GM21381 (cell line): Measurements from ENCODE around the gene SV2A.

Source experiments
- ATAC-seq: cut with Tn5 transposase; IDR thresholded peaks from one replicate; pipeline ENCODE4 v1.9.1; 2021; ENCODE audit warnings: mild to moderate bottlenecking, moderate library complexity; ENCODE audit not compliant: unreplicated experiment

Gene SV2A

DNA sequence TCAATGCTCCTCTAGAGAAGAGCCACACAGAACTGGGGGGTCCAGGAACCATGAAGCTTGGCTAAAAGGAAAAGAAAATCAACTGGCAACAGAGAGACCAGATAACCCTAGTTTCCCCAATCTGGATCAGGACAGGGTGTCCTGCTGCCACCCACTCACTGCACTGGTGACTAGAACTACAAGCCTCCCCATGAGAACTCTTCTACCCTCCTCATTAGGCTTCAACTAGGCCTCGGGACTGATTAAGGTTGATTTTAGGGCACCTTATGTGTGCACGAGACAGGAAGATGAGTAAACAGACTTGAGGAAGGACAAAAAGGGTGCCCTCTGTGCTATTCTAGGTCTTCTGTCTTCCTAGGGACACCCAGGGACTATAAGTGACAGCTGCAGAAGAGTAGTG, 12.2 kb upstream of the SV2A start:
- no peak for ATAC-seq

- no peak for ATAC-seq
Observed at GRCh38 chr1:149928401-149928724, 10.7 kb upstream of the SV2A start.

DNA sequence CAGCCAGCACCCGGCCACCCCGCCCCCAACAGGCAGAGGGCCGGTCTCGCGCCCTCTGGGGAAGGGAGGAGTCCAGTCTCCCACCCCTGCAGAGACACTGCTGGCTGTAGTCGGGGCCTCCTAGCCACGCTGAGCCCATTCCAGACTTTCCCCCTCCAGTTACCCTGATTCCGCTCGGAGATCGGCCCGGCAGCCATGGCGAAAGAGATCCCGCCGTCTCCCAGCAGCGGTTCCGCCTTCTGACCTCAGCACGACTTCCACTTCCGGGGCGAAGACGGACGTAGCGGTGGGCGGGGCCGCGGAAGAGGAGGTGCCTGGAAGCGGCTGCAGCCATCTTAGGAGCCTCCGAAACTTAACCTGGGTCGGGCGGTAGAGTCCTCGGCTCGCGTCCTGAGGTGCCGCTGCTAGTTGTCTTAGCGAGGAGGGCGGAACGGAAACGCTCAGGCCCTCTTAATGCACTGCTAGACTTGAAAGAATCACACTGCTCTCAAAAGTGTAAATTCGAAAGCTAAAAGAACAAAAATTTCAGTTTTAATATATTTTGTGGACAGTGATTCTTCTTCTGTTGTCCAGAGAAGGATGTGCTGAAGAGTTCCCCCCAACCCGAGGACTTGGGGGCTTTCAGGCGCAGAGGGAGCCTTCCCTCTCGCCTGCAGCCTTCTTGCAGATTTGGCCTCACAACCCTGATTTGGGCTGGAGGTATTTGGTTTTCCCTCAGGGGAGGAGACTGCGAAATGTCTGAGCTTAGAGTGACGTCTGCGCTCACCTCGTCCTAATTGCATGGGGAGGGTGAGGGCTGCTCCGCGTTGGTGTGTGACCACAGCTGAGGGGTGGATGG, 10.1 kb upstream of the SV2A start, which contains the start of gene SF3B4:
Gene SF3B4 (minus strand): TSS at position 241 of the 838 bp plus-strand sequence. CDS start 44 bp downstream, at position 197.
- peak; percentile 93 for ATAC-seq

GRCh38 chr1:149927056-149927562, 9.5 kb upstream of the SV2A start:
- no peak for ATAC-seq

DNA sequence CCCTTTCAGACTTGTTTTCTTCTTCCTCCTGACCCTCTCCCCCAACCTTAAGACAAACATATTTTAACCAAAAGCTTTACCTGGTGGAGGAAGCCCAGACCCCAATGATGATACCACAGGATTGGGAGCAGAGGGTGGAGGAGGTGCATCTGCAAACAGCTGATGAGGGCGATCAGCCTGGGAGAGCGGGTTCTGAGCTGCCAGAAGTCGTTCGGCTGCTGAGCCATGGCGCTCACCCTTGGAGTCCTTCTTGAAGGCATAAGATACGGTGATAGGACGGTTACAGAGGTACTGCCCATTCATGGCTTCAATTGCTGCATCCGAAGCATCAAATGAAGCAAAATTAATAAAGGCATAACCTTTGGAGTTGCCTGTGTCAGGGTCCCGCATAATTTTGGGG, 8.7 kb upstream of the SV2A start:
- no peak for ATAC-seq

DNA sequence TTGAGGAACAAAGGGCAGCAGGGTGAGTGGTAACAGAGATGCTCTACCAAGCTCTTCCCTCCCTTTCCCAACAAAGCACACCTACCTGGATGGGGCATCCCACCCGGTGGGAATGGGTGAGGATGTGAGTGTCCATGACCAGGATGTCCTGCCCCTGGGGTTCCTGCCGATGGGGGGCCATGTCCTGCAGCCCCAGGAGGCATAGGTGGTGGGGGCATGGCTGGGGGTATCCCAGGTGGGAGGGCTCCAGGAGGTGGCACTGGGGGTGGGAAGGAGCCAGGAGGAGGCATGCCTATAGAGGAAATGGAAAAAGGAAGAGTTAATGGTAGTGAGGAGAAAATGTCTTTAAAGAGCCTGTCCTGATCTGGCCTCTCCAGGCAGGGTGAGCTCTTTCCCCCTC, 8.1 kb upstream of the SV2A start:
- no peak for ATAC-seq

DNA sequence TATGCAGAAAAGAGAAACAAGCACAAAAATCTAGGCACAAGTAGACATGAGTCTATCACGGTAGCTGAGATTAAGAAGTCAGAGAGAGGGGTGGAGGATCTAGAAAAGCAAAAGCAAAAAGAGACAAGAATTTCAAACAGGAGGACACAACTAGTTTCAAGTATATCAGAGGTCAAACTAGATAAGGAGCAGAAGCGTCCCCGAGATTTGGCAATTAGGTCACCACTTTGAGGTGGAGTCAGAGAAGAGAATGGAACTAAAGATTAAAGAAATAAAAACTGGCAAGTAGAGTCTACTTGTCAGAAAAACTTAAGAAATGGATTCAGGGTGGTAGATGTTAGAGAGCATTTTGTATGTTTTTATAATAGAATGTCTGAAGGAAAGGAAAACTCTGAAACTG, 7.7 kb upstream of the SV2A start:
- ATAC-seq: no peak

DNA sequence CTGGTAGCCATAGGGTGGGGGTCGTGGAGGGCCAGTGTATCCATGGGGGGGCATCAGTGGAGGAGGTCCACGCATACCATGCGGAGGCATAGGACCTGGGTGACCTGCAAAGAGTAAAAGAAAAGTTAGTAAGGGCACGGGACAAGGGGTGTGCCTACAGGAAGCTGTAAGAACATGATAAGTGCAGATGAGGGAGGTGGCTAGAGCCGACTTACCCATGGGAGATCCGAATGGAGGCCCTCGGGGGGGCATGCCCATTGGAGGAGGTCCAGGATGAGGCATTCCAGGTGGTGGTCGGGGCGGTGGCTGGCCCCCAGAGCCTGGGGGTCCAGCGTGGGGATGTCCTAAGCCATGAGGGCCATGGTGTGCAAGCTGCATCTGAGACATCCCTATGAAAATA, 6.0 kb upstream of the SV2A start:
- ATAC-seq: no peak

DNA sequence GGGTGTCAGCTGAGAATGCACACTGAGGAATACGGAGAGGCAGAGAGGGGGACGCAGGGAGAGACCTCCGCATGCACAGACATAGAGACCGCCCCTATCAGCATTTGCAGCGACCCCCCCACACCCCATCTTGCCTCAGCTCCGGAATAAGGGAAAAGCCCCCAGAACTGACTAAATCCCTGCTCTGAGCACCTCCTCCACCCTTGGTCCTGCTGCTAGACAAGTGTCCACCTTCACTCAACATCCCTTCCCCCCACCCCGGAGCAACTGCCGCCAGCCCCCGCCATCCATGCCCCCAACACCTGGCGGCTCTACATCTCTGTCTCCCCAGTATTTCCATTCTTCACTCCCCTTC, 769 bp downstream of the SV2A start:
- no peak for ATAC-seq

- no peak for ATAC-seq
Observed at GRCh38 chr1:149916193-149916897, 1.3 kb downstream of the SV2A start.

DNA sequence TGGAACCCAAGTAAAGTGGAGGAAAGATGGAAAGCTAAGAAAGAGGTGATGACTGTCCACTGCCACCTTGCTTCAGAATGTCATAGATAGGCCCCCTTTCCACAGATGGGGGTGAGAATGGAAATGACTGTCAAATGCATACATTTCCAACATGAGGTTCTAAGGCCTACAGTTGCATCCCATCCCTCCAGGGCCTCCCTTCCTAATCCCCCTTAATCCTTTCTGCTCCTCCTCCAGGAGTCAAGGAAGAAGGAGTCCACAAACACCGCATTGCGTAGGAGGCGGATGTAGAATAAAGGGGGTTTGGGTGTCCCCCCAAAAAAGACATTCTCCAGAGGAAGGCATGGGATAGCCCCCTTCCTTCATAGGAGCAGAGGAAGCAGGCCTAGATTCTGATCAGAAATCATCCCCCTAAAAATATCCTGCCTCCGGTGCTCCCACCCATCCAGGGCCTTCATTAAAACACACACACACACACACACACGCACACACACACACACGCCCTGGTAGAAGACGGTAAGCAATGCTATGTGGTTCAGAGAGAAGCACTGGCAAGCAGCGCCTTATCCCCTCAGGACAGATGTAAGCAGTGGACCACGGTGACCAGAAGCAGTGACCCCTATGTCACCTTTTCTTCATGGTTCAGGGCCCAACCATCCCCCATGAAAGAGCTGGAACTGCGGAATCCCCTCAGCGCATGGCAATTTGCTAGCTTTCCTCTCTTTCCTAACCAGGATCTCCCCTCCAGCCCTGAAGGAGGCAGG, 2.0 kb downstream of the SV2A start:
- no peak for ATAC-seq

GRCh38 chr1:149914545-149914944, 3.1 kb downstream of the SV2A start:
- ATAC-seq: no peak

- ATAC-seq: no peak
Observed at GRCh38 chr1:149906570-149907075, 11.0 kb downstream of the SV2A start.

DNA sequence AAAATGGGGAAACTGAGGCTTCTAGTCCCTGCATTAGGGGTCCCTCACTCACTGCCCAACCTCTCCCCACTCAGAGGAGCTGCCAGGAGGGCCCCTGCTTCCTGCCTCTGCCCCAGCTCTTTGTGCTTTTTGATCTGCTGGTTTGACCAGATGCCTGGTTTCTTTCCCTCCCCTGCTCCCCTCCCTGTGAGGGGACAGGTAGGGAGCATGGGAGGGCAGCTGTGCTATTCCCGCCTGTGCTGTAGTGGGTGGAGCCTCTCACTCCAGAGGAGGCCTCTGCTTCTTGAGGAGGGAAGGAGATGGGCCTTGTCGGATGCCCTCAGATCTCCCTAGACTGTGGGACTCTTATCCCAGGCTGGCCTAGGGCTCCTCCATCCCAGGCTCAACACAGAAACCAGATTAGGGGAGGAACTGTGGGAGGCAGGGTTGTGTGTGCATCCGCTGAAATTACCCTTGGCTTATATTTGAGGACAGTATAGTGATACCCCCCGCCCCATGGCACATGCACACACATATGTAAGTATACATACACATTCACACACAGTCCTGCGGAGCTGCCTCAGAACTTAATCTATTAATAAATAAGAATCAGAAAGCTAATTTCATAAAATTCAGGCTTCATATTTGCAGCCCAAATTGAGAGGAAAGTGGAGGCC, 13.7 kb downstream of the SV2A start:
- ATAC-seq: no peak

DNA sequence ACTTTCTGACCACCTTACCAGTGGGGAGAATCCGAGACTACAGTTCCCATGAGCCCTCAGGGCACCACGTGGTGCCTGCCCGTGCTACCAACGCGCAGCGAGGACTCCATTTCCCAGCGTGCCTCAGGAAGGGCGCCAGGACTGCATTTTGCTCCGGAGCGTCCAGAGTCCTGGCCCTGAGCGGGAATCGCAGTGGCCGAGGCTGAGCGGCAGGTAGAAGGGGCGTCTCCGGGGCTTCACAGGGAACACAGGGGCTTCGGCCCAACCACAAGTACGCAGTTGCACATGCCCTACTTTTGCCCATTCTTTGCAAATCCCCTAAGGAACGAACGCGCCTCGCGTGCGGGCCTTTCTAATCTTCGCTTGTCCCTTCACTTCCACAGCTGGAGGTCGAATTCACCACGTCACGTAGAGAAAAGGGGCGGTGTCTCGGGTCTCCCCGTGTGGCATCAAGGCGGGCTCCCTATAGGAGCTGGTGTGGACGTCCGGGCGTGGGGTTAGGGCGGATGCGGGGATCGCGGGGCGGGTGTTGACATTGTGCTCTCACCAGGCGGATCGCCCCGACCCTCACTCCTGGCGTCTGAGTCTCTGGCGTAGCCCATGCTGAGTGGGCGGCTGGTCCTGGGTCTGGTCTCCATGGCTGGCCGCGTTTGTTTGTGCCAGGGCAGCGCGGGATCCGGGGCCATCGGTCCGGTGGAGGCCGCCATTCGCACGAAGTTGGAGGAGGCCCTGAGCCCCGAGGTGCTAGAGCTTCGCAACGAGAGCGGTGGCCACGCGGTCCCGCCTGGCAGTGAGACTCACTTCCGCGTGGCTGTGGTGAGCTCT, 18.0 kb downstream of the SV2A start, which contains the start of gene BOLA1:
Gene BOLA1 (plus strand): TSS at position 109 of the 825 bp plus-strand sequence. CDS start 492 bp downstream, at position 601.
- peak; percentile 94 for ATAC-seq

DNA sequence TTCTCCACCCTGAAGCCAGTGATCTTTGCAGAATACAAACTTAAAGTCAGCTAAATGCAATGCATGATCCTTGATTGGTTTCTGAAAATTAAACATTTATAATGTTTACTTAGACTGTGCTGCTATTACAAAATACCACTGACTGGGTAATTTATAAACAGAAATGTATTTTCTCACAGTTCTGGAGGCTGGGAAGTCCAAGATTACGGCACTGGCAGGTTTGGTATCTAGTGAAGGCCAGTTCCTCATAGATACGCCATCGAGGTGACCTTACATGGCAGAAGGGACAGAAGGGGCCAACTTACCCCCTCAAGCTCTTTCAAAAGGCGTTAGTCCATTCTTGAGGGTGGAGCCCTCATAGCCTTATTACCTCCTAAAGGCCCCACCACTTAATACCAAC, 21.1 kb downstream of the SV2A start:
- ATAC-seq: no peak

DNA sequence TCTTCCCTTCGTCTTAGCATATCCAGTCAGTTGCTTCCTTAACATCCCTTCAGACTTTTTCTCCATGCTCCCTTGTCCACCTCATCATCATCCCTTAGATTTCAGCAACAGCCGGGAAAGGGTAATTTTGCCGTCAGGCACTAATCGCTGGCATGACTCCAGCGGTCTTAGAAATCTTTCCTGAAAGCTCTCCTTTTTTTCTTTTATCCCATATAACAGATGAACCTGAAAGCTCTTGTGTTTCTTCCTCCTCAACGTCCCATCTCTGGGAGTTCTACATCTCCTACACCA, 28.7 kb downstream of the SV2A start:
- ATAC-seq: no peak

- ATAC-seq: peak; percentile 23
Observed at GRCh38 chr1:149888247-149888998, 29.2 kb downstream of the SV2A start.
